Panc1 (cell line): ENCODE data around the gene SPRN. TPM values are rescaled to one million over a fixed set of nuclear protein-coding genes. Genes with fewer than 3 reads are reported as not detected.
"Not testable (repeated sequence)": the region's sequence is repeated elsewhere in the genome, so short reads cannot be mapped to it uniquely, and the experiment has no call there.

Source experiments
- ATAC-seq: fragments of 200-7000 bp; cut with Tn5 transposase; 2 replicates; pipeline ENCODE4 v1.9.1; 2020; ENCODE audit warnings: mild to moderate bottlenecking, moderate library complexity
- BruUV-seq: library from RNA; stranded (reverse); fragments of 400-500 nt; replicated peaks from 2 replicates; lab custom pipeline; 2021; lab: Mats Ljungman, UMichigan
- CTCF ChIA-PET: fragments of 300-600 bp; sonication (Branson Sonifier 250); formaldehyde crosslinking; loops from one replicate; lab custom pipeline; 2022; ENCODE audit warnings: antibody characterized with exemption; lab: Charles Lee
- POLR2A ChIA-PET: fragments of 300-600 bp; sonication (Branson Sonifier 250); formaldehyde crosslinking; loops from one replicate; lab custom pipeline; 2022; ENCODE audit warnings: antibody characterized with exemption; lab: Charles Lee
- DNase-seq: peaks from one replicate; pipeline ENCODE4 v3.0.0-alpha.2; 2010; ENCODE audit warnings: low read depth, low spot score
- H3K27ac ChIP-seq: 2 replicates; pipeline ENCODE4 v1.5.1; 2011; ENCODE audit warnings: mild to moderate bottlenecking, low read length, inconsistent platforms
- H3K27me3 ChIP-seq: fragments of 200-500 bp; sonication (Bioruptor generic); 2 replicates; pipeline ENCODE4 v1.6.0; 2014; ENCODE audit warnings: low read length, inconsistent platforms; ENCODE audit not compliant: control insufficient read depth, insufficient read depth
- H3K36me3 ChIP-seq: fragments of 200-500 bp; sonication (Bioruptor generic); 2 replicates; pipeline ENCODE4 v1.5.1; 2014; ENCODE audit warnings: inconsistent platforms, mild to moderate bottlenecking, low read length, moderate library complexity; ENCODE audit not compliant: control insufficient read depth, insufficient read depth
- H3K4me1 ChIP-seq: 2 replicates; pipeline ENCODE4 v1.5.1; 2011; ENCODE audit warnings: inconsistent platforms, mild to moderate bottlenecking, low read length, moderate library complexity; ENCODE audit not compliant: control insufficient read depth, insufficient read depth
- H3K4me3 ChIP-seq, 2 experiments: 2 replicates each; pipeline ENCODE4 v1.5.1; 2011 to 2012; ENCODE audit warnings: low read depth in 2 of 2, low read length in 2 of 2, mild to moderate bottlenecking in 2 of 2, inconsistent platforms in 1 of 2, moderate library complexity in 1 of 2
- H3K9me3 ChIP-seq: fragments of 200-500 bp; sonication (Bioruptor generic); 2 replicates; pipeline ENCODE4 v1.5.1; 2014; ENCODE audit warnings: low read depth, mild to moderate bottlenecking, inconsistent platforms, low read length, moderate library complexity; ENCODE audit not compliant: control insufficient read depth, insufficient read depth
- CTCF ChIP-seq: fragments of 450-650 bp; IDR thresholded peaks from 2 replicates; pipeline ENCODE4 v1.5.1; 2017; ENCODE audit warnings: mild to moderate bottlenecking
- POLR2AphosphoS5 ChIP-seq: IDR thresholded peaks from 2 replicates; pipeline ENCODE4 v1.6.1; 2012; ENCODE audit warnings: mild to moderate bottlenecking, low read depth, low read length, moderate library complexity
- SIN3A ChIP-seq: IDR thresholded peaks from 2 replicates; pipeline ENCODE4 v1.6.1; 2012; ENCODE audit warnings: low read depth, mild to moderate bottlenecking, low read length, moderate library complexity, borderline replicate concordance; ENCODE audit not compliant: insufficient read depth
- TCF7L2 ChIP-seq: IDR thresholded peaks from 2 replicates; pipeline ENCODE4 v1.6.1; 2011; ENCODE audit warnings: mild to moderate bottlenecking, low read depth, low read length, inconsistent platforms
- in situ Hi-C: cut with HindIII; loops from 2 replicates; pipeline ENCODE4 v1.10.0; 2016; ENCODE audit warnings: low sequenced_read_pairs, low pct_unique_long_range_greater_than_20kb
- intact Hi-C: fragments of 100-400 bp; cut with micrococcal nuclease; formaldehyde crosslinking; loops from one replicate; pipeline ENCODE4 v1.10.0; 2022; ENCODE audit not compliant: unreplicated experiment
- total RNA-seq: library from RNA; stranded (reverse); gene quantifications from one replicate; pipeline ENCODE4 v1.2.1, GENCODE V29; 2021; ENCODE audit not compliant: unreplicated experiment
- TF ChIP-seq, protein P1 (sequence below), 2 experiments: IDR thresholded peaks; 2 replicates each; pipeline ENCODE4 v1.6.1; 2011 to 2012; ENCODE audit warnings: low read depth in 2 of 2, control low read depth in 1 of 2, low read length in 1 of 2, mild to moderate bottlenecking in 1 of 2, moderate library complexity in 1 of 2; ENCODE audit not compliant: insufficient read depth in 1 of 2

SPRN gene
- total RNA-seq, 1 experiment from 2014 or later, result 0.64 TPM

GRCh38 chr10:133377025-133377817 is 47.2 kb downstream of the SPRN start:
- Histone ChIP-seq H3K27me3 (no peaks in the 10 kb centered on the region), H3K4me3 (no peak overlapping the region), H3K9me3 (no peaks in the 10 kb centered on the region), H3K36me3 (no peaks in the 10 kb centered on the region), H3K4me1 (peaks cover 10% of the 10 kb centered on the region), H3K27ac (no peak overlapping the region)
- POLR2A ChIA-PET, result no interaction called here
- DNase-seq (no peak), ATAC-seq (no peak)
- CTCF ChIA-PET, result no interaction called here
- TF ChIP-seq, protein P1, sequence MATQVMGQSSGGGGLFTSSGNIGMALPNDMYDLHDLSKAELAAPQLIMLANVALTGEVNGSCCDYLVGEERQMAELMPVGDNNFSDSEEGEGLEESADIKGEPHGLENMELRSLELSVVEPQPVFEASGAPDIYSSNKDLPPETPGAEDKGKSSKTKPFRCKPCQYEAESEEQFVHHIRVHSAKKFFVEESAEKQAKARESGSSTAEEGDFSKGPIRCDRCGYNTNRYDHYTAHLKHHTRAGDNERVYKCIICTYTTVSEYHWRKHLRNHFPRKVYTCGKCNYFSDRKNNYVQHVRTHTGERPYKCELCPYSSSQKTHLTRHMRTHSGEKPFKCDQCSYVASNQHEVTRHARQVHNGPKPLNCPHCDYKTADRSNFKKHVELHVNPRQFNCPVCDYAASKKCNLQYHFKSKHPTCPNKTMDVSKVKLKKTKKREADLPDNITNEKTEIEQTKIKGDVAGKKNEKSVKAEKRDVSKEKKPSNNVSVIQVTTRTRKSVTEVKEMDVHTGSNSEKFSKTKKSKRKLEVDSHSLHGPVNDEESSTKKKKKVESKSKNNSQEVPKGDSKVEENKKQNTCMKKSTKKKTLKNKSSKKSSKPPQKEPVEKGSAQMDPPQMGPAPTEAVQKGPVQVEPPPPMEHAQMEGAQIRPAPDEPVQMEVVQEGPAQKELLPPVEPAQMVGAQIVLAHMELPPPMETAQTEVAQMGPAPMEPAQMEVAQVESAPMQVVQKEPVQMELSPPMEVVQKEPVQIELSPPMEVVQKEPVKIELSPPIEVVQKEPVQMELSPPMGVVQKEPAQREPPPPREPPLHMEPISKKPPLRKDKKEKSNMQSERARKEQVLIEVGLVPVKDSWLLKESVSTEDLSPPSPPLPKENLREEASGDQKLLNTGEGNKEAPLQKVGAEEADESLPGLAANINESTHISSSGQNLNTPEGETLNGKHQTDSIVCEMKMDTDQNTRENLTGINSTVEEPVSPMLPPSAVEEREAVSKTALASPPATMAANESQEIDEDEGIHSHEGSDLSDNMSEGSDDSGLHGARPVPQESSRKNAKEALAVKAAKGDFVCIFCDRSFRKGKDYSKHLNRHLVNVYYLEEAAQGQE (IDR thresholded peaks at IDR 0.05; ENCODE audit: insufficient read depth in 1 of 2, low read depth in 2 of 2, low read length in 1 of 2), result no peak
- TF ChIP-seq CTCF, result no peak
- TF ChIP-seq SIN3A, result no peak
- no peak for TF ChIP-seq TCF7L2
- TF ChIP-seq POLR2AphosphoS5, result no peak
- intact Hi-C loops, result no loop called here
- in situ Hi-C loops, result no loop called here
- no TSS peak for BruUV-seq

- ATAC-seq, intact Hi-C loops, DNase-seq, in situ Hi-C loops, H3K9me3 ChIP-seq, POLR2A ChIA-PET, H3K4me3 ChIP-seq, H3K36me3 ChIP-seq, CTCF ChIA-PET, H3K27ac ChIP-seq, H3K27me3 ChIP-seq, BruUV-seq: not testable (repeated sequence)
- H3K4me1 ChIP-seq, result peaks cover 12% of the 10 kb centered on the region
Observed at GRCh38 chr10:133376183-133376582, 48.2 kb downstream of the SPRN start.

DNA sequence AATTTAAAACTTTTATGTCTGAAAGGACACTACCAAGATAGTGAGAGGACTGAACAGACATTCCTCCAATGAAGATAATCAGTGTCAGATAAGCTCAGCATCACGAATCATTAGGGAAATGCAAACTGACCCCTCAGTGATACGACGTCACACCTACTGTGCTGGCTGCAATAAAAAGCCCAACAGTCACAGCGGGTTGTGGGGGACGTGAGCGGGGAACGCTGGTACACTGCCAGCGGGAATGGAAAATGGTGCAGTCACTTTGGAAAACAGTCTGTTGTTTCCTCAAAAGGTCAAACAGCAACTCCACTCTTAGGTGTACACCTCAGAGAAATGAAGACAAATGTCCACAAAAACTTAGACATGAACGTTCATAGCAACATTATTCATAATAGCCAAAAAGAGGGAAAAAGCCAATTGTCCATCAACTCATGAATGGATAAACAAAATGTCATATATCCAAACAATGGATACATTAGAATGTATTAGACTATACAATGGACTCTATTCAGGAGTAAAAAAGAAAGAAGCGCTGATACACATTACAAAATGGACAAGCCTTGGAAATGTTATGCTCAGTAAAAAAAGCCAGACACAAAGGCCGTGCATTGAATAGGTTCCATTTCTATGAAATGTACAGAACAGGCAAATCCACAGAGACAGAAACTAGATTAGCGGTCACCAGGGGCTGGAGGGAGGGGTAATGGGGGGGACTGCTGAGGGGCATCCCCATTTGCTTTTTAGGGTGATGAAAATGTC is 48.9 kb downstream of the SPRN start:
- H3K27ac ChIP-seq, result no peak overlapping the region
- CTCF ChIA-PET, result no interaction called here
- H3K4me3 ChIP-seq, result no peak overlapping the region
- H3K27me3 ChIP-seq, result no peaks in the 10 kb centered on the region
- BruUV-seq, result no TSS peak
- no peak for ATAC-seq
- intact Hi-C loops (no loop called here), in situ Hi-C loops (no loop called here)
- no peaks in the 10 kb centered on the region for H3K9me3 ChIP-seq
- TF ChIP-seq SIN3A (no peak), TCF7L2 (no peak), POLR2AphosphoS5 (no peak), CTCF (no peak)
- TF ChIP-seq, protein P1 (IDR thresholded peaks at IDR 0.05; ENCODE audit: insufficient read depth in 1 of 2, low read depth in 2 of 2, low read length in 1 of 2), result no peak
- H3K4me1 ChIP-seq, result peaks cover 12% of the 10 kb centered on the region
- POLR2A ChIA-PET, result no interaction called here
- DNase-seq, result no peak
- no peaks in the 10 kb centered on the region for H3K36me3 ChIP-seq
